ENCODE measurements around the gene NPY4R2.
"Not testable (repeated sequence)": the region's sequence is repeated elsewhere in the genome, so short reads cannot be mapped to it uniquely, and the experiment has no call there.

Gene NPY4R2, protein sequence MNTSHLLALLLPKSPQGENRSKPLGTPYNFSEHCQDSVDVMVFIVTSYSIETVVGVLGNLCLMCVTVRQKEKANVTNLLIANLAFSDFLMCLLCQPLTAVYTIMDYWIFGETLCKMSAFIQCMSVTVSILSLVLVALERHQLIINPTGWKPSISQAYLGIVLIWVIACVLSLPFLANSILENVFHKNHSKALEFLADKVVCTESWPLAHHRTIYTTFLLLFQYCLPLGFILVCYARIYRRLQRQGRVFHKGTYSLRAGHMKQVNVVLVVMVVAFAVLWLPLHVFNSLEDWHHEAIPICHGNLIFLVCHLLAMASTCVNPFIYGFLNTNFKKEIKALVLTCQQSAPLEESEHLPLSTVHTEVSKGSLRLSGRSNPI

DNA sequence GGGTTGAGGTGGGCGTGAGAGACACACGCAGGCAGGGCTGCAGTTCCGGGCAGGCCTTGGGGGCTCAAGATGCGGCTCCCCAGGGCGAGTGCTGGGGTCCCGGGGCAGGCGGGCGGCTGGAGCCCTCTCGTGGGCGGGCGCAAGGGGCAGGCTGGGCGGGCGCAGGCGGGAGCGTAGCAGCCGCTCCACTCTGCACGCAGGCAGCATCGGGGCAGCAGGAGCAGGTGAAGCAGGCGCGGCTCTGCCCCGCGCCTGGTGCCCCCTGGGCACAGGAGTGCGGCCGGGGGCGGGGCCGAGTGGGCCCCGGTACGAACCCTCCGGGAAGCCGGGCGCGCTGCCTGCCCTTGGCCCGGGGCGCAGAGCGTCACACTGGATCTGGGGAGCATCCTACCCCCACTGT, at the start of gene NPY4R2:
Gene NPY4R2 (plus strand): TSS at position 188 of the 400 bp plus-strand sequence. CDS start 3,326 bp downstream, outside the sequence.
- POLR2A ChIA-PET (ENCODE audit: low non-redundant PET); CTCF ChIA-PET; DNase-seq (ENCODE audit: low spot score); H3K27ac ChIP-seq: not testable (repeated sequence)

DNA sequence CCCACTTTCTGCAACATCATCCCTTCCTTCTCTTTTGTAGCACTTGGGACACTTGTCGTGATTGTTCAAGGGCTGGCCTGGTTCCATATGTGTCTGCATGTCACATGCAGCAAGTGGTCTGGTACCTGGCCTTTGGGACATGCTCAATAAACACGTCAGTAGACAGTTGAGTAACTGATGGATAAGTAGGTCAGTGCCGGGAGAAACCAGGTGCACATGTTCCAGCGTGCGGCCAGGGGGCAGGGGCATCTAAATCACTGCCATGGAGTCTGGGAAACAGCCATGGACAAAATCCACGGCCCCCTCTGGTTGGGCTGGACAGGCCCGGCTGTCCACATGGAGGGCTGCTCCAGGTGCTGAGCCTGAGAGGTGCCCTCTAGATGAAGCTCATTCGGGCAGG, 47.6 kb upstream of the NPY4R2 start:
- H3K27ac ChIP-seq; POLR2A ChIA-PET (ENCODE audit: low non-redundant PET); DNase-seq (ENCODE audit: low spot score); CTCF ChIA-PET: not testable (repeated sequence)

DNA sequence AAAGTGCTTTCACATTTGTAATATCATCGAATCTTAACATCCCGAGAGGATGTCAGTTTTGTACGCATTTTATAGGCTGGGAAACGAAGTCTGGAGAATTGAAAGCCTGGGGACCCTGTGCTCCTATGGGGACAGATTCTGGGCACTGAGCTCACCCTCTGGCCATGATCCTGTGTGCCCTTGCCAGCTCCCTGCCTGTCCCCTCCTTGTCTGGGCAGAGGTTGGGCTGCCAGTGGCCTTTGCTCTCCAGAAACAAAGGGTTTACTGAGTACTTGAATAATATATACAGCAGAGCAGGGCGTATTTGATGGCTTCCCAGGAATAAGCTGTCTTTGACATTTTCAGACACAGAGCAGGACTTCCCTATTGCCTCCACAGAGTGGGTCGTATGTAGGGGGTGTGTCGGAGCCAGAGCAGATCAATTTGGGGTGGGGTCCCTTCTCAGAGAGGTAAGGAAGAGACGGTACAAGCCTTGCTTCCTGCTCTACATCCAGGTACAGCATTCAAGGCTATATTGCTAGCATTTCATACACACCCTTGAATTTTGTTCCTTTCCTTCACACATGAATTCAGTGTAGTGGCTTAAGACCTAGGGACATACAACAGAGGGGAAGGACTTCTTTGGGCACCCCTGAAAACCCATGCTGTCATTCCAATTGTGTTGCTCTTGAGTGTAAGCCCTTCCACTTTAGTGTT, 46.8 kb upstream of the NPY4R2 start:
- H3K27ac ChIP-seq; POLR2A ChIA-PET (ENCODE audit: low non-redundant PET); CTCF ChIA-PET; DNase-seq (ENCODE audit: low spot score): not testable (repeated sequence)

DNA sequence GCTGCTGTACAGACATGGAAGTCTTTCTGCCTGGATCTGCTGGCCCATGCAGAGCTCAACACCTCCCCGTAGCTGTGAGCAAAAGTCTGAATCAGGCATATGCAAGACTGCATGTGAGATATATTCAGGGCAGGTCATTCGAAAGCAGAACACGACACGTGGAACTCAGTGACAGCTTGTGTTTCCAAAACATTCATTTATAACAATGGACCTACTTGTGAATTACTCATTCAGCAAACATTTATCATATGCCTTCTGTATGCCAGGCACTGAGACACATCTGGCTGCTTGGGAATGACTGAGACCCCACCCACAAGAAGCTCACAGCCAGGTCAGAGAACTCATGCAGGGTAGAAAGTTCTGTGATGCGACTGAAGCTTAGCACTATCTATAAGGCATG, 46.2 kb upstream of the NPY4R2 start:
- POLR2A ChIA-PET (ENCODE audit: low non-redundant PET); CTCF ChIA-PET; H3K27ac ChIP-seq; DNase-seq (ENCODE audit: low spot score): not testable (repeated sequence)

DNA sequence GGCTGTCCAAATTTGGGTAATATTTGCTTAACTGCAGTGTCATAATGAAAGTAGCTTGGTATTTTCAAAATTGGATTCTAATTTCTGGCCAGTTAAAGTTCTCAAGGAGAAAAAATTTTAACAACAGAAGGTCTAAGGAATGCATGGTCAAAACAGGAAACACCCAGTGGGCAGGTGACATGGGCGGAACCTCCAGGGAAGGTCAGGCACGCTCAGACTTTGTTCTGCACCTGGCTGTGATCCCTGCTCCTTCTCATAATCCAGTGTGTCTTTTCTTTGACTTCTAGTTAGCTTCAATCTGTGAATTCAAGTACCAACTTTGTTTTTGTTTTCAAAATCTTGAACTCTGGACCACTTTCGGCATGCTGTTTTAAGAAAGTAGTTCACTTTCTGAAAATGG, 34.2 kb upstream of the NPY4R2 start:
- H3K27ac ChIP-seq; POLR2A ChIA-PET (ENCODE audit: low non-redundant PET); DNase-seq (ENCODE audit: low spot score); CTCF ChIA-PET: not testable (repeated sequence)

DNA sequence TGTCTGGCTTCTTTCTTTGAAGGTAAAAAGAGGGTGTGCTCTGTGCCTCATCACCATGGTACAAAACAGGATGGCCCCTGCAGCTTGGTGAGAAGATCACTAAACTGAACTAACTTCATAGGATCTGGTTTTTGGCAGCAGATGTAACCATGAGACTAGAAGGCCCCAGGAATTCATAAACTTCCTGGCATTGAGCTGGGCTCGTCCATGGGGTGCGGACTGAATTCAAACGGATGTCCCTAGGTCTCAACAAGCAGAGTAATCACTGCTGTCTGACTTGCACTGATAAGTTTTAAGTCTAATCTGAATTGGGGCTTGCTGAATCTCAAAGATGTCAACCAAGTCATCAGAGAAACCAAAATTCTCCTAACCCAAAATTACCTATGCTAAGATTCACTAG, 33.5 kb upstream of the NPY4R2 start:
- POLR2A ChIA-PET (ENCODE audit: low non-redundant PET); DNase-seq (ENCODE audit: low spot score); H3K27ac ChIP-seq; CTCF ChIA-PET: not testable (repeated sequence)

DNA sequence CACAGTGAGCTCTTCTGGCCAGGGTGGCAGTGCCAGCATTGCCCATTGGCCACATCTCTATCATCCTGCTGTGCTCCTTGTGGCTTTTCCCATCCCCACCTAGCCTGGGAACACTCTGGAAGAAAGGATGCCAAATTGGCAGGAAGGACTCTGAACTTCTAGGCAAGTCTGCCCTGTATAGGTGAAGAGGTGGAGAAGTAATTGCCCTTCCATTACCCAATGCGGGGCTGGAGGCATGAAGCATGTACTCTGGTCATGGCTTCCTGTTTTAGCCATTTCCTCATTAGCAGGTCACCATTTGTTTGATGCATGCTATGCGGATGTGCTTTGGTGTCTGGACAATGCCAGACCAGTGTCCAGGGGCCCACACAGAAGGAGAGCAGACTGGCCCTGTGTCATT, 32.1 kb upstream of the NPY4R2 start:
- POLR2A ChIA-PET (ENCODE audit: low non-redundant PET), result not testable (repeated sequence)

DNA sequence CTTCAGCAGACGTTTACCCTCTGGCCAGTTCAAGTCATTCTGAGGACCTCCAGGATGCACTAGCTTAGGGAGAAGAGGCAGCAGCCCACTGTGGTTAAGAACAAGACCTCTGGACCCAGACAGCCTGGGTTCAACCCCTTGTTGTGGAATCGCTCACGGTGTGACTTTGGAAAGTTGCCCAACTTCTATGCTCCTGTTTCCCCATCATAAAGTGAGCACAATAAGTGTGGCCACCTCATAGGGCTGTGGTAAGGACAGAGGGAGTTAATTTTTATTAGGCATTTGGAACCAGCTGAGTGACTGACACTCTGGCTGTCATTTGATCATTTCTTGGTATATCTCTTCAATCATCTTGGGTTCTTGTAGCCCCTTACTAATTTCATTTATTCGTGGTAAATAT, 31.6 kb upstream of the NPY4R2 start:
- DNase-seq (ENCODE audit: low spot score); H3K27ac ChIP-seq; POLR2A ChIA-PET (ENCODE audit: low non-redundant PET); CTCF ChIA-PET: not testable (repeated sequence)

More for the DNA sequence above, 32.1 kb upstream of the NPY4R2 start:
- CTCF ChIA-PET; H3K27ac ChIP-seq; DNase-seq (ENCODE audit: low spot score): not testable (repeated sequence)

DNA sequence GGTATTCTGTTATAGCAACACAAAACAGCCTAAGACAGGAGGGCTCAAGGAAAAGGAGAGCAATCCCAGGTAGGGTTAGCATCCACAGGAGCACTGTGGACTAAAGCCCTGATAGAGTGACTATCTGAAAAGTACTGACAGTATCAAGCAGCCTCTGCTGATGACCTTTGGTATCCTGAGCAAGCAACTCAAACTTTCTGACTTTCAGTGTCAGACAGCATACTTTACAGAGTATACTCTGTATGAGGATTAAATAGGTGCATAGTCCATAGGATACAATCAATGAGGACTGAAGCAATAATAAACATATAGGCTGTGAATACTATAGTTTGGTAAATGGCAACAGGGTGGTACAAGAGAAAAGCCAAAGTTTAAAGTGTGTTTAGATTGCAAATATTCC, 27.7 kb upstream of the NPY4R2 start:
- H3K27ac ChIP-seq; DNase-seq (ENCODE audit: low spot score); POLR2A ChIA-PET (ENCODE audit: low non-redundant PET); CTCF ChIA-PET: not testable (repeated sequence)

DNA sequence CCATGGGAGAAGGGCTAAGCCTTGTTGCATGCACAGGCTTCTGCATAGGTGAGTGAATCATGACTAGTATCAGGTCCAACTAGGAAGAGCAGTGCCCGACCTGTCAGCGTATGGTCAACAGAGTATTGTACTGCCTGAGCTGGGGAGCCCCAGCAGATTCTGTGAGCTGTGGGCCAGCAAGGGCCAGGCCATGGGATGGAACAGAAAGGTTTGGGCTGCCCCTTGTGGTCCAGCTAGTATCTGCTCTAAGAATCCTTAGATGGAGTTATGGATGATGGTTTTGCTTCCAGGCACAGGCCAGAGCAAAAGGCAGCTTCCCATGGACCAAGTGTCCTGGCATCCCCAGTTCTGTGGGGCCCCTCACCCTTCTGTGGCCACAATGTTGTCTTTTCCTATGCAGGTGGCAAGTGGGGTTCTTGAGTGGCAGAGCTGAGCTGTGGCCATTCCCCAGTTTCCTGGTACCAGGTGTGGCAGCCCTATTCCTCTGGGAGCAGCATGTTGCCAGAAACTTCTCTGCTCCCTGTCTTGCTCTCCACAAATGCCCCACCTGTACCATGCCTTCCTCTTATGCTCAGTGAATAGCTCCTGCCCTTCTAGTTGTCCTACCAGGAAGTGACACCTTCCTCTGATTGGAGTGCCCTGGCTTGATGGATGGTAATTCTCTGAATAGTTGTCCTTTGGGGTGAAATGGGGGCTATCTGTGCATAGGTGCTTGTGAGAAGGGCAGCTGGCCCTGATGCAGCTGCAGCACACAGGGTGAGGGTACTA, 25.8 kb upstream of the NPY4R2 start:
- DNase-seq (ENCODE audit: low spot score); POLR2A ChIA-PET (ENCODE audit: low non-redundant PET); H3K27ac ChIP-seq; CTCF ChIA-PET: not testable (repeated sequence)

DNA sequence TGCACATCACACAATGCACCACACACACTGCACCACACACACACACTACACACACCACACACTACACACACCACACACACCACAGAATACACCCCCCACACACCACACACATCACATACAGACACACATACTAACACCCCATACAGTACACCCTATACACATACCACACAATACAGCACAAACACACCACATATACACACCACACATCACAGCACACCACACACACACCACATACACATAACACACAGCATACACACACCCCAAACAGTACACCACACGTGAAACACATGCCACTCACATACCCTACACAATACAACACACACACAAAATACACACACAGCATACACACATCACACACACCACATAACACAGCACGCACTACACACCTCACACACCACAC, 23.9 kb upstream of the NPY4R2 start:
- POLR2A ChIA-PET (ENCODE audit: low non-redundant PET); H3K27ac ChIP-seq; CTCF ChIA-PET; DNase-seq (ENCODE audit: low spot score): not testable (repeated sequence)

DNA sequence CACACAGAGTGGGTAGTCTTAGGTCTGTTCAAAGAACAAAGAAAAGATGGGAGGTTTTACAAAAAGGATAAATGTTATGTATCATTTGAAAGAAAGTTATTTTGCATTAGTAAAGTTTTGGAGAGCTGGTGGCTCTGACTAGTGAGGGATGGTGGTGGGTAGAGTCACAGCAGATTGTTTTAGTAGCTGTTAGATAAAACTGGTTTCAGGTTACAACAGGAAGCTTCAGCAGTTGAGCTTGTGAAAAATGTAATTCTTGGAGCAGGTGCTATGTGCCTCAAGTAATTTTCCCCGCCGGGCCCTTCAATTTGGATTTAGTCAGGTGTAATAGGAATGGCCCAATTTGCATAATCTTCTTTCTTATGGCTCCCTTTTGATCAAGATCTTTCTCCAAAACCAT, 20.6 kb upstream of the NPY4R2 start:
- POLR2A ChIA-PET (ENCODE audit: low non-redundant PET); CTCF ChIA-PET; H3K27ac ChIP-seq; DNase-seq (ENCODE audit: low spot score): not testable (repeated sequence)

DNA sequence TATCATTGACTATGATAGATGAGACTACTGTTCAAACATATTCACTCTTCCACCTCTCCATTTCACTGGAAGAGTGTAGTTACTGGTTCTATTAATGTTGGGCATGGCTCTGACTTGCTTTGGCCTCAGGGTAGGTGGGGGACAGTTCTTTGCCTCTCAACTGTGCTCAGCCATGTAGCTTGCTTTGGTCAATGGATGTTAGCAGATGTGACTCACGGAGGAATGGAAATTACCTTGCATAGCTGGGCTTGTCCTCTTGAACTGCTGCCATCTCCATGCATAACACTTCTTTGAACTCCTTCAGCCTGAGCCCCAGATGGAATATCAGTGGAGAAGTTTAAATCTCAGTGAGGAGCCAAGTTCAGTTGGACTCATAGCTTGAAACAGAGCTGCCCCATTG, 9.1 kb upstream of the NPY4R2 start:
- DNase-seq (ENCODE audit: low spot score); CTCF ChIA-PET: not testable (repeated sequence)

DNA sequence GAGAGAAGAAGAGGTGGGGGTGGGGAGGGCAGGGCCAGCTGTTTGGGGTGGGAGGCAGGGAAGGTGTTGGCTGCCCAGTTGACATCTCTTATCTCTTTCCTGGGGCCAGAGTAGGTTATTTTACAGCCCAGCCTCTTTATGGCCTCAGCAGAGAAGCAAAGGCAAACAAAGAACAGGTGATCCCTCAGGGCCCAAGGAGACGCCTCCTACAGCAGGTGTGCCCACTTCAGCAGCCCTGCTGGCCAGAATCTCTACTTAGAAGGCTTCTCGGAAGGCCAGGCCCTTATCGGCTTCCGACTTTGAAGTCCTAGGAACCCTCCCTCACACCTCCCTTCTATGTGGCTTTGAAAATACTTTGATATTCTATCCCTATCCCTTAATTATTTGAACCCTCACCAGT, 8.0 kb upstream of the NPY4R2 start:
- H3K27ac ChIP-seq; DNase-seq (ENCODE audit: low spot score); POLR2A ChIA-PET (ENCODE audit: low non-redundant PET); CTCF ChIA-PET: not testable (repeated sequence)

More for the DNA sequence above, 9.1 kb upstream of the NPY4R2 start:
- POLR2A ChIA-PET (ENCODE audit: low non-redundant PET); H3K27ac ChIP-seq: not testable (repeated sequence)

DNA sequence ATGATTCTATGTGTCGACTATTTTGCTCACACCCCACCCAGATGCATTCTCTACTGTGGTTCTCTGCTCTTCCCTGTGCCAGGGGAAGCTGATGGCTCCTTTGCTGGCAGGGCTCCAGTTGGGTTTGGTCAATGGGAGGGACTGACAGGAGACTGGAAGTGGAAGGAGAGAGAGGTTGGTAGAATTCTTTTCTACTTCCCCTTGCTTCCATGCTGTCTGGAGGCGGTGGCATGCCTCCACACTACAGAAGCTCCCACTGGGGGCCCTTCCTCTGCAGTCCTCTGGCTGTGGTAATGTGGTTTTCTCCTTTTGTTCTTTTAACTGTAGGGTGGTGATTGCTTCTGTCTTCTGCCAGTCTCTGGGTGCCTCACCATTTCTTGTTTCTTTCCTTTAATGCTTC, 4.4 kb upstream of the NPY4R2 start:
- DNase-seq (ENCODE audit: low spot score); H3K27ac ChIP-seq; CTCF ChIA-PET; POLR2A ChIA-PET (ENCODE audit: low non-redundant PET): not testable (repeated sequence)

DNA sequence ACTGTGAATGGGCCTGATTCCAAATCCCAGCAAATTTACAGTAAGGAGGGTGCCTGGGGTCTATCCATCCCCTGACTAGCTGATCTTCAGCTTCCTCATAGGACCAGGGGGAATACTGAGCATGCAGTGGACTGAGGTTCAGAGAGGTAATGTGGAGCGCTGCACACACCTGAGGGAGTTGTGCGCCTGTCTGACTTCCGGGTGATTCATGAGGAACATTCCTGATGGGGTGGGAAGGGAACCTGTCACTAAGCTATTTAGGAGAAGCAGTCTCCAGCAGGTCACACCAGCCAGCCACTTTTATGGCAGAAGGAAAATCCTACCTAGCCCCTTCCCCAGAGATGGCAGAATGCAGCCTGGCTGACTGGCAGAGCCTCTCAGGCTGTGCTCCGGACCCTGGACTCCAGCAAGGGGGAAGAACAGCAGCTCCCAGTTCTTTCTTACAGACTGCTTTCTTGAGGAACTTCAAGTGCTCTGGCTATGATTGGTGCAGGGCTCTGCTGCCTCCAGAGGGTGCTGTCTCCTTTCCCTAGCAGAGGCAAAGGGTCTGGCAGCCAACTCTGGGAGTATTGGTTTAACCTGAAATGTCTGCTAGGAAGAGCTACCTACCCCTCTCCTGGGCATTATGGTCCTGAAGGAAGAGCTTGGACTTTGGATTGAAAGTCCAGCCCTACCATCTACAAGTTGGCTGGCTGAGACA, 2.5 kb upstream of the NPY4R2 start:
- H3K27ac ChIP-seq; POLR2A ChIA-PET (ENCODE audit: low non-redundant PET); DNase-seq (ENCODE audit: low spot score); CTCF ChIA-PET: not testable (repeated sequence)

DNA sequence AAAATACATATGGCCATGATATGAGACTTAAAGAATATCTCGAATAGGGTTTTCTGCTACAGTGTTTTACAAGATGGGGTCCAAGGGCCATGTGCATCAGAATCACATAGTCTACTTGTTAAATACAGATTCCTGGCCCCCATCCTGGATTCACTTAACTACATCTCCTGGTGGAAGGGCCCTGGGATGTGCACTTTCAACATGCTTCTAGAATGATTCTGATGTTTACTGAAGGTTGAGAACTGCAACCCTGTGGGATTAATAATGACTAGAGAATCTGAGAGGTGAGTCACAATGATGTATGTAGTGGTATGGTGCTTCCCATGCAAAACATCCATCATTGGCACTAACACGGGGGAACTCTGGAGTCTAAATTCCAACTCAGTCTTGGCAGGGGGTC, 2.1 kb downstream of the NPY4R2 start:
- POLR2A ChIA-PET (ENCODE audit: low non-redundant PET); H3K27ac ChIP-seq; DNase-seq (ENCODE audit: low spot score); CTCF ChIA-PET: not testable (repeated sequence)
